Calu3 (cell line): Measurements from ENCODE around the gene DNAJC3. TPM values are rescaled to one million over a fixed set of nuclear protein-coding genes. Genes with fewer than 3 reads are reported as not detected.

Source experiments
- BruUV-seq: library from RNA; stranded (reverse); fragments of 400-500 nt; replicated peaks from 2 replicates; lab custom pipeline; 2021; lab: Mats Ljungman, UMichigan
- CTCF ChIA-PET: fragments of 300-600 bp; sonication (Branson Sonifier 250); formaldehyde crosslinking; loops from one replicate; lab custom pipeline; 2022; ENCODE audit warnings: antibody characterized with exemption; lab: Charles Lee
- DNase-seq: peaks from one replicate; pipeline ENCODE4 v3.0.0; 2022
- H3K27ac Mint-ChIP-seq: one replicate; pipeline ENCODE4 v1.8.0; 2022; ENCODE audit warnings: mixed read lengths; ENCODE audit not compliant: unreplicated experiment
- H3K27me3 Mint-ChIP-seq: one replicate; pipeline ENCODE4 v1.8.0; 2022; ENCODE audit warnings: mixed read lengths; ENCODE audit not compliant: unreplicated experiment
- H3K36me3 Mint-ChIP-seq: one replicate; pipeline ENCODE4 v1.8.0; 2022; ENCODE audit warnings: mild to moderate bottlenecking, moderate library complexity, mixed read lengths; ENCODE audit not compliant: insufficient read depth, unreplicated experiment
- H3K4me1 Mint-ChIP-seq: one replicate; pipeline ENCODE4 v1.8.0; 2022; ENCODE audit warnings: mild to moderate bottlenecking, low read depth, mixed read lengths; ENCODE audit not compliant: unreplicated experiment
- H3K4me3 Mint-ChIP-seq: one replicate; pipeline ENCODE4 v1.8.0; 2022; ENCODE audit warnings: mild to moderate bottlenecking, low read depth, moderate library complexity, mixed read lengths; ENCODE audit not compliant: unreplicated experiment
- H3K9me3 Mint-ChIP-seq: one replicate; pipeline ENCODE4 v1.8.0; 2022; ENCODE audit warnings: low read depth, mixed read lengths; ENCODE audit not compliant: unreplicated experiment
- CTCF ChIP-seq: fragments of 200-600 bp; IDR thresholded peaks from one replicate; pipeline ENCODE4 v1.8.0; 2022; ENCODE audit warnings: antibody characterized with exemption; ENCODE audit not compliant: unreplicated experiment
- intact Hi-C: fragments of 100-400 bp; cut with micrococcal nuclease; formaldehyde crosslinking; loops from one replicate; pipeline ENCODE4 v1.10.0; 2022; ENCODE audit not compliant: unreplicated experiment
- total RNA-seq: library from RNA; stranded (reverse); gene quantifications from 2 replicates; pipeline ENCODE4 v1.2.3, GENCODE V29; 2022

The DNAJC3 gene
- total RNA-seq, 1 experiment from 2014 or later = 22.2 TPM

- TF ChIP-seq CTCF = no peak
- peaks cover 4% of the 10 kb centered on the region for H3K36me3 Mint-ChIP-seq
- no peaks in the 10 kb centered on the region for H3K9me3 Mint-ChIP-seq
- CTCF ChIA-PET = no interaction called here
- intact Hi-C loops = no loop called here
- DNase-seq = no peak
- H3K27ac Mint-ChIP-seq = no peak overlapping the region
- H3K27me3 Mint-ChIP-seq = no peaks in the 10 kb centered on the region
- no peaks in the 10 kb centered on the region for H3K4me1 Mint-ChIP-seq
- H3K4me3 Mint-ChIP-seq = no peak overlapping the region
- BruUV-seq = no TSS peak
Measured at GRCh38 chr13:95707035-95707434, 30.1 kb downstream of the DNAJC3 start.

GRCh38 chr13:95707442-95708390, 30.8 kb downstream of the DNAJC3 start:
- Mint-ChIP-seq H3K36me3 (peaks cover 4% of the 10 kb centered on the region), H3K27me3 (no peaks in the 10 kb centered on the region), H3K9me3 (no peaks in the 10 kb centered on the region), H3K4me3 (no peak overlapping the region), H3K27ac (no peak overlapping the region), H3K4me1 (no peaks in the 10 kb centered on the region)
- intact Hi-C loops = no loop called here
- BruUV-seq = no TSS peak
- CTCF ChIA-PET = no interaction called here
- no peak for DNase-seq
- no peak for TF ChIP-seq CTCF

- H3K27ac Mint-ChIP-seq = no peak overlapping the region
- H3K9me3 Mint-ChIP-seq = no peaks in the 10 kb centered on the region
- H3K27me3 Mint-ChIP-seq = no peaks in the 10 kb centered on the region
- intact Hi-C loops = no loop called here
- BruUV-seq = no TSS peak
- DNase-seq = no peak
- CTCF ChIA-PET = no interaction called here
- peaks cover 4% of the 10 kb centered on the region for H3K36me3 Mint-ChIP-seq
- H3K4me3 Mint-ChIP-seq = no peak overlapping the region
- no peaks in the 10 kb centered on the region for H3K4me1 Mint-ChIP-seq
- TF ChIP-seq CTCF = no peak
Measured at GRCh38 chr13:95708391-95708774, 31.4 kb downstream of the DNAJC3 start.

GRCh38 chr13:95708811-95709500, 32.0 kb downstream of the DNAJC3 start:
- TF ChIP-seq CTCF = no peak
- Mint-ChIP-seq H3K27ac (no peak overlapping the region), H3K4me3 (no peak overlapping the region), H3K27me3 (no peaks in the 10 kb centered on the region), H3K36me3 (peaks cover 4% of the 10 kb centered on the region), H3K9me3 (no peaks in the 10 kb centered on the region), H3K4me1 (no peaks in the 10 kb centered on the region)
- BruUV-seq = no TSS peak
- CTCF ChIA-PET = no interaction called here
- no peak for DNase-seq
- intact Hi-C loops = no loop called here
